KMS-11 (cell line): ENCODE data around the gene PCTP.

Experiments used
- H2AFZ ChIP-seq: fragments of 200-600 bp; sonication (generic); 2 replicates; pipeline ENCODE4 v1.6.1; 2016; ENCODE audit warnings: antibody characterized with exemption, mixed run types, low read depth
- H3K27ac ChIP-seq: fragments of 200-600 bp; sonication (generic); 2 replicates; pipeline ENCODE4 v1.6.1; 2016; ENCODE audit warnings: mild to moderate bottlenecking, mixed run types
- H3K27me3 ChIP-seq: fragments of 200-600 bp; sonication (generic); 2 replicates; pipeline ENCODE4 v1.6.1; 2017; ENCODE audit warnings: mild to moderate bottlenecking, low read depth, mixed run types, moderate library complexity; ENCODE audit not compliant: insufficient read depth
- H3K36me3 ChIP-seq: fragments of 200-600 bp; sonication (generic); 2 replicates; pipeline ENCODE4 v1.6.1; 2017; ENCODE audit warnings: mild to moderate bottlenecking, mixed run types; ENCODE audit not compliant: insufficient read depth
- H3K4me1 ChIP-seq: fragments of 200-600 bp; sonication (generic); 2 replicates; pipeline ENCODE4 v1.6.1; 2016; ENCODE audit warnings: mild to moderate bottlenecking, low read depth, mixed run types; ENCODE audit not compliant: poor library complexity, severe bottlenecking
- H3K4me2 ChIP-seq: fragments of 200-600 bp; sonication (generic); 2 replicates; pipeline ENCODE4 v1.7.0; 2016; ENCODE audit warnings: mild to moderate bottlenecking, mixed run types
- H3K4me3 ChIP-seq: fragments of 200-600 bp; sonication (generic); IDR thresholded peaks from 2 replicates; pipeline ENCODE4 v1.6.1; 2017; ENCODE audit warnings: low read depth, low read length, mixed read lengths; ENCODE audit not compliant: insufficient read depth
- H3K79me2 ChIP-seq: fragments of 200-600 bp; sonication (generic); 2 replicates; pipeline ENCODE4 v1.6.1; 2016; ENCODE audit warnings: low read depth, mixed run types; ENCODE audit not compliant: insufficient read depth
- H3K9ac ChIP-seq: fragments of 200-600 bp; sonication (generic); 2 replicates; pipeline ENCODE4 v1.6.1; 2016; ENCODE audit warnings: mild to moderate bottlenecking, mixed run types
- H4K20me1 ChIP-seq: fragments of 200-600 bp; sonication (generic); 2 replicates; pipeline ENCODE4 v1.6.1; 2016; ENCODE audit warnings: mild to moderate bottlenecking, mixed run types; ENCODE audit not compliant: insufficient read depth
- CTCF ChIP-seq: fragments of 200-600 bp; sonication (generic); conservative IDR thresholded peaks from 2 replicates; pipeline ENCODE4 v1.6.1; 2017; ENCODE audit warnings: low read depth, mild to moderate bottlenecking, antibody characterized with exemption, low read length, moderate library complexity, mixed read lengths

The PCTP gene

GRCh38 chr17:55729484-55729883 is 21.4 kb upstream of the PCTP start:
- Histone ChIP-seq H3K36me3 (no peaks in the 10 kb centered on the region), H2AFZ (no peak overlapping the region), H3K79me2 (no peaks in the 10 kb centered on the region), H3K27ac (no peak overlapping the region), H3K4me1 (no peaks in the 10 kb centered on the region), H3K4me2 (no peak overlapping the region), H4K20me1 (no peaks in the 10 kb centered on the region), H3K4me3 (no peak overlapping the region), H3K9ac (no peak overlapping the region), H3K27me3 (no peaks in the 10 kb centered on the region)
- no peak for TF ChIP-seq CTCF

GRCh38 chr17:55730380-55730779 is 20.5 kb upstream of the PCTP start:
- Histone ChIP-seq H2AFZ (no peak overlapping the region), H3K27ac (no peak overlapping the region), H3K4me2 (no peak overlapping the region)

GRCh38 chr17:55730808-55731207 is 20.0 kb upstream of the PCTP start:
- H3K36me3 ChIP-seq, result no peaks in the 10 kb centered on the region
- no peak for TF ChIP-seq CTCF
- H3K9ac ChIP-seq, result no peak overlapping the region
- no peak overlapping the region for H2AFZ ChIP-seq
- no peak overlapping the region for H3K4me2 ChIP-seq
- no peaks in the 10 kb centered on the region for H3K4me1 ChIP-seq
- H3K79me2 ChIP-seq, result no peaks in the 10 kb centered on the region
- no peaks in the 10 kb centered on the region for H4K20me1 ChIP-seq
- H3K4me3 ChIP-seq, result no peak overlapping the region
- no peak overlapping the region for H3K27ac ChIP-seq
- no peaks in the 10 kb centered on the region for H3K27me3 ChIP-seq

More at GRCh38 chr17:55730380-55730779, 20.5 kb upstream of the PCTP start:
- Histone ChIP-seq H3K36me3 (no peaks in the 10 kb centered on the region), H3K27me3 (no peaks in the 10 kb centered on the region), H3K4me1 (no peaks in the 10 kb centered on the region), H3K4me3 (no peak overlapping the region), H3K9ac (no peak overlapping the region), H4K20me1 (no peaks in the 10 kb centered on the region), H3K79me2 (no peaks in the 10 kb centered on the region)
- TF ChIP-seq CTCF, result no peak

- H3K4me2 ChIP-seq, result no peak overlapping the region
- H3K27ac ChIP-seq, result no peak overlapping the region
- H3K36me3 ChIP-seq, result no peaks in the 10 kb centered on the region
- TF ChIP-seq CTCF, result no peak
- H3K79me2 ChIP-seq, result no peaks in the 10 kb centered on the region
- no peaks in the 10 kb centered on the region for H3K4me1 ChIP-seq
- no peak overlapping the region for H3K9ac ChIP-seq
- H3K4me3 ChIP-seq, result no peak overlapping the region
- no peak overlapping the region for H2AFZ ChIP-seq
- no peaks in the 10 kb centered on the region for H4K20me1 ChIP-seq
- no peaks in the 10 kb centered on the region for H3K27me3 ChIP-seq
Observed at GRCh38 chr17:55731586-55732250, 19.1 kb upstream of the PCTP start.
